K562 treated with DMSO at 1 percent for 12 hours (cell line): ENCODE data around the gene WNT9B. TPM values are rescaled to one million over a fixed set of nuclear protein-coding genes. Genes with fewer than 3 reads are reported as not detected.

ENCODE experiments used
- total RNA-seq: library from RNA; unstranded; fragments of 300-600 nt; gene quantifications from 2 replicates; pipeline ENCODE4 v1.2.3, GENCODE V29; 2022; ENCODE audit not compliant: insufficient read depth

WNT9B gene, protein sequence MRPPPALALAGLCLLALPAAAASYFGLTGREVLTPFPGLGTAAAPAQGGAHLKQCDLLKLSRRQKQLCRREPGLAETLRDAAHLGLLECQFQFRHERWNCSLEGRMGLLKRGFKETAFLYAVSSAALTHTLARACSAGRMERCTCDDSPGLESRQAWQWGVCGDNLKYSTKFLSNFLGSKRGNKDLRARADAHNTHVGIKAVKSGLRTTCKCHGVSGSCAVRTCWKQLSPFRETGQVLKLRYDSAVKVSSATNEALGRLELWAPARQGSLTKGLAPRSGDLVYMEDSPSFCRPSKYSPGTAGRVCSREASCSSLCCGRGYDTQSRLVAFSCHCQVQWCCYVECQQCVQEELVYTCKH
- not detected in 2 replicates for total RNA-seq

DNA sequence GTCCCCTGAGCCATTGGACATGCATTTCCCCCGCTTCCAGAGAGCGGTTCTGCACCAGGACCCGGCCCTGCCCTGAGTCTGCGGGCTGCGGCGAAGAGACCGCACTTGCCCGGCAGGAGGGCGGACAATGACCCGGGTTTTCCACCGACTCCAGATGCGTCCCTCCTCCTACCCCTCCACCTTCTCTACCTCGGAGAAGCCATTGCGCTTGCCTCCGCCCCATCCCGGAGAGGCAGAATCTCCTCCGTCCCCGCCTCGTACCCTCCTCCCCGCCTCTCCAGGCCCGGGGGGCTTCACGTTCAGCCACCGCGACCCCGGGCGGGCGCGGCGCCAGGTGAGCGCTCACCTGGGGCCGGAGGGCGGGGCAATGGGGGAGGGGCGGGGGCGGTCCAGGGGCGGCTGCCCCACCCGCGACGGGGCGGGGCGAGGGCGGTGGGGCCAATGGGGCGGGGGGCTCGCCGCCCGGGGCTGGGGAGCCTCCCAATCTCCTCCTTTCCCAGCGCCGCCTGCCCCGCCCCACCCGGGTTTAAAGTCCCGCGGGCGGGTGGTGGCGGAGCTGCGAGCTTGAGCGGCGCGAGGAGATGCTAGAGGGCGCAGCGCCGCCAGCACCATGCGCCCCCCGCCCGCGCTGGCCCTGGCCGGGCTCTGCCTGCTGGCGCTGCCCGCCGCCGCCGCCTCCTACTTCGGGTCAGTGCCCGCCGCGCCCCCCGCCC lies at the start of gene WNT9B:
Gene WNT9B, plus strand, starts transcription at position 555 of the 713 bp plus-strand sequence. Its CDS starts 56 bp downstream, at position 611.

DNA sequence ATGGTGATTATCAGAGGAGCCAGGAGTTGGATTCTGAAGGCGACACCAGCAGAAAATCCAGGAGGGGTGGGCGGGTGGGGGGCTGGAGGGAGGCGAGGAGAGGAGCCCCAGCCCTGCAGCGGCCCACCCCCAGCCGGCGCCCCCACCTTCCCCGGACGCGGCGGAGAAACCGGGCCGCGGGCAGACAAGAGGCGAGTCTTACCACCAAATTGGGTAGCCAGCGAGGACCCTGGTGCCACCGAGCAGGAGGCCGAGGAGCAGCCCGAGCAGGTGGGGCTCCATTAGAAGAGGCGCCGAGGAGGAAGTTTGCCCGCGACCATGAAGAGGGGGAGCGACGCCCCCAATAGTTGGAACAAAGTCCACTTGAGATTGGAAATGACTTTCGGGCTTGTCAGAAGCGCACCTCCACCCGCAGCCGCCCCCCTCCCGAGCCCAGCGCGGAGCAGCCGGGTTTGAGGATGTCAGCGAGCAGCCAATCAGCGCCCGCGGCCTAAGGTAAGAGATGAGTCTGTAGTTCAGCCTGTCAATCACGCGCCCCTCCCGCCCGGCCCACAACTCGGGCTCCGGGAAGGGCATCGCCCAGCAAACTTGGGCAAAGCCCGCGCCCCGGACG lies 33.0 kb upstream of the WNT9B start, which contains the start of gene WNT3:
Gene WNT3, minus strand, starts transcription at position 377 of the 613 bp plus-strand sequence. Its CDS starts 95 bp downstream, at position 282.

DNA sequence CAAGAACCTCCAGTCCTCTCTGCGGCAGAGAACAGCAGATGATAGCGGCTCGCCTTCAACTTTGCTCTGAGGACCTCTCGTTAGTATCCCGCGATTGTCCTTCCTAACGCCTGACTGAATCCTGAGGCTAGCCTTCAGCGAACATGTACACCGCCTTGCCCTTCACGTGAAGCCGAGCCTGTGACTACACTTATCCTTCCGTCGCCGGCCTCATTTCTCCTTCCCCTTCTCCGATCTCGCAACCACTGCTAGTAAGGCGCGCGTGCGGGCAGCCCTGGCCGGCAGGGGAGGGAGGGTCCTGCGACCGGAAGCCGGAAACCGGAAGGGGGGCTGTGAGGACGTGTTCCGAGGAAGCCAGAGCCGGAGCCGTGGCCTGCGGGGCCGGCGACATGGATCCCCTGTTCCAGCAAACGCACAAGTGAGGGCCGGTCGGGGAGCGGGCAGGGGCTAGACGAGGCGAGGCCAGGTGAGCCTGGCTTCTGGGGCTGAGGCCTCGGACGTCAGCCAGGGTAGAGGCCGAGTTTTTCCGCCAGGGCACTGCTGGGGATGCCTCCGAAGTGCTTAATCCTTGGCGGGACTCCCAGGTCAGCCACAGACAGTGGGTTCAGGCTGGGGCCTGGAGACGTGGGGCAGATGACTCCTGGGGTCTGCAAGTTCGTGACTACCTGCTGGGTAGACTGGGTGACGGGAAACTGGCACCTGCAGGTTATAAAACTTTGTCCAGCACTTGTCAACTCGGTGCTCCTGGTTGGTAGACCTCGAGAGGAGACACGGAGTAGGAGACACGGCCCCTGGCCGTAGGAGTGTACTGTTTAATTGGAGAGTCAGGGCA lies 71.6 kb downstream of the WNT9B start, which contains the start of gene GOSR2:
Gene GOSR2, plus strand, starts transcription at position 357 of the 832 bp plus-strand sequence. Its CDS starts 33 bp downstream, at position 390.

Other genes starting within 250 kb of the WNT9B start
- gene WNT3, start 32.9 kb upstream of the WNT9B start, total RNA-seq = 0.92 and 2.6 TPM in 2 replicates
- 21.5 and 37.3 TPM in 2 replicates for gene GOSR2, start 71.6 kb downstream of the WNT9B start, total RNA-seq
- gene RPRML, start 127.7 kb downstream of the WNT9B start, total RNA-seq = not detected in 2 replicates